NCI-H1436 treated with DMSO at 0.1 percent for 48 hours (cell line): ENCODE data around the gene ERI3.
"Not testable (repeated sequence)": the region's sequence is repeated elsewhere in the genome, so short reads cannot be mapped to it uniquely, and the experiment has no call there.

Source experiments
- DNase-seq: peaks from one replicate; lab custom pipeline; 2025; lab: John Stamatoyannopoulos, UW

ERI3 gene

GRCh38 chr1:44235808-44236207 is 119.2 kb downstream of the ERI3 start:
- DNase-seq, result no peak

DNA sequence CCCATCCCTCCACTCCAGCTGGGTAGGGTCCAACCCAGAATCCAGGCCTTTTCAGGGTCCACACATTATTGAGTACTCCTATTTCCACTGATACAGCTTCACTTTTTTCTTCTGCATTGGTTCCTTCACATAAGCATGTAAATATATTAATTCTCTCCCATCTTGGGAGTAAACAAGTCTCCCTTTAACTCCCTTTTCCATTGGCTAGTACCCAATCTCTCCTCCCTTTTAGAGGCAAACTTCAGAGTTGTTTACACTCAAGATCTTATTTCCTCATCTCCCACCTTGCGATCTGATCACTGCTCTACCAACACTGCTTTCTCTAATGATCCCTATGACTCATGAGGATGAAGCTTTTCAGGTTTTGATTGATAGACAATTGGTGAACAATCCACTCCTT is 121.5 kb downstream of the ERI3 start:
- no peak for DNase-seq

DNA sequence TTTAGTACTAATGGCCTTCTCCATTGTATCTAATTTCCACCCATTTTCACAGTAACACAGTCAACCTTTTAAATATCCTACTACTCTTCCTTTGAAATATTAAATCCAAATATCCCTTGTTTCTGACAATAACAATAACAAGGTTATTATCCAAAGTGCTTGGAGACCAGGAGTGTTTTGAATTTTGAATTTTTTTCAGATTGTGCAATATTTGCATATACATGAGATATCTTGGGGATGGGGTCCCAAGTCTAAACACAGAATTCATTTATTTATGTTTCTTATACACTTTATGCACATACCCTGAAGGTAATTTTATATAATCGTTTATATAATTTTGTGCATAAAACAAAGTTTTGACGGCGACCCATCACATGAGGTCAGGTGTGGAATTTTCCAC is 124.3 kb downstream of the ERI3 start:
- DNase-seq, result no peak

DNA sequence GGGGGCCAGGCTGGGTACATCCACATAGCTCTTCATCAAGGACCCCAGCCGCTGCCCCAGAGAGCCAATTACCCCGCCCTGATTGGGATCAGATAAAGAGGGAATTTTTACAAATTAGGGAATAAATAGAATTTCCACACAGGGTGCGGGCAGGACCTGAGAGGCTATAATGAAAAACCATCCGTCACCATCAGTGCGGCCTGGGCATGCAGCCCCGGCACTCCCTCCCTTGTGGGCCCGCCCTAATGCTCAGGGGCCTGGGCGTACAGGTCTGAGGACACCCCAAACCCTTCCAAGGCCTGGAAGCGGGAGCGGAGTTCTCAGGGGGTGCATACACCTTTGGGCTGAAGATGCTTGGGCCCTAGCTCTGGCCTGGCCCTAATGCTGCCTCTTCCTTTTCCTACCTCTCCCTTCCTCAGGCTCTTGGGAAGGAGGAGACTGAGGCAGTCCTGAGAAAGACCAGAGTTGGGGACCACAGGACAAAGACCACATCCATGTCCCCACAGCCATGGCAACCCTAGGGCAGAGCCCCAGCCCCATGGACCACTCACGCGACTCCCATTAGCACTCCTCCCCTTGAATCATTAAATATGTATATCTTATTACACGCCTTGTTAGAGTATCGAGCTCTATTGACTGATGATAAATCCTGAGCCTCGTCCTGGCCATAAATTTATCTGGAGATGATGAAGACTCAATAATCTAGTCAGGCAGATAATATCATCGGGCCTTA is 125.5 kb downstream of the ERI3 start:
- no peak for DNase-seq

DNA sequence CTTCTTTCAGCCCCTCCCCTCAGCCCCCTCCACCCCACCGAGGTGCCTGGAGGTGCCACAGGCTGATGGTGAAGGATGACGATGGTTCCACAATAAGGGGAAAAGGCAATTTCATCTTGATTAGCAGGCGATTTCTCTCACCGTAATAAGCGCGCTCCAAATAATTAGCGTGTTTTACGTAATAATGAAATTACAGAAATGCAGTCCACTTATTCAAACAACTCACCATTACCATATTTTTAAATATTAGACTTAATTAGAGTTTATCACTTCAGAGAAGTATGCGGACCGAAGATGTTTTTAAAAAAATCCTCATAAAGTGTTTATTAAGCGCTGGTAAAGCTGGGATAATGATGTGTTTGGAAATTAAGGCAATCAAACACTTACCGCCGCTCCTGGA is 126.8 kb downstream of the ERI3 start:
- no peak for DNase-seq

DNA sequence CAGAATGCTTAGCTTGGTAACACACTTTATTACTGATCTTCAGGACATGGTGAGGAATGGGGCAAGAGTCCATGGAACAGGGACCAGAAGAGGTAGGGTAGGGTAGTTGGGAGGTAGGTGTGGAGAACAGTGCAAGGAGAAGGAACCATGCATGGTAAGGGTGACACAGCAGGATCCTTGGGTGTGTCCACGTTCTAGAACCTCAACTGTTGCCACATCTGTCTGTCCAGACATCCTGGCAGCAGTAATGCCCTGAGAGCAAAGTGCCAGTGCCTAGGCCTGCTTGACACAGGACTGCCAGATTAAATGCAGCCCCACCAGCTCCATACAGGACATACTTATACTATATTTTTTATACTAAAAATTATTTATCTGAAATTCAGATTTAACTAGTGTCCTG is 127.8 kb downstream of the ERI3 start:
- no peak for DNase-seq

DNA sequence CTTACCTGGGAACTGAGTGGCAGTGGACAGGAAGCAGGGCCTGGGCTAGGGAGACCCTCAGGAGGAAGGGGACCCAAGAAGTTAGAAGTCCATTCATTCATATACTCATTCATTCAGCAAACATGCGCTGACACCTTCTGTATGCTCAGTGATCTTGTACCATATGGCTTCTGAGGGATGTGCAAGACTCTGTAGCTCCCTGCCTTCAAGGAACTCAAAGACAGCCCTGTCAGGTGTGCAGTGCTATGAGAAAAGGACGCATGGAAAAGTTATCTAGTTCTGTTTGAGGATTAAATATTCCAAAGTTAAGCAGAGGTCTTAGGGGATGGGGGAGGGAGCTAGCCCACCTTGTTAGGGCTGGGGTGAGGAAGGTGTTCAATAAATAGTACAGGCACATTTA is 129.3 kb downstream of the ERI3 start:
- no peak for DNase-seq

- no peak for DNase-seq
Measured at GRCh38 chr1:44223187-44223610, 131.9 kb downstream of the ERI3 start.

- DNase-seq, result no peak
Measured at GRCh38 chr1:44222397-44223186, 132.5 kb downstream of the ERI3 start.

DNA sequence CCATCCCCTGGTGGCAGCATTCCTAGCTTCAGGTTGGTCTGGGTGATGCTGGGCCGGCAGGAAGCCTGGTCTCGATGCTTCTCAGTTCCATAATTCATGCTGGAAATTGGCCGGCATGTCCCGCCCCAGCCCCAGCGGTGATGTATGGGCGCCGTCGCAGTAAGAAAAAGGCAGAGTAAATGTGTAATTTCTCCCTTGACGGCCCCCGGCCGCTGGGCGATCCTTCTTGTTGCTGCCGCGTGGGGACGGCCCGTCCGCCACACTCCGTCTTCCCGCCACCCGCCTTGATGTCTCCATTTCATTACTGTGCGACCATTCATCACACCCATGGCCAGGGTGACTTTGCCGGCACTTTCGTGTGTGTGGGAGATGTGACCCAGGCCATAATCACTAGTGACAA is 133.3 kb downstream of the ERI3 start:
- DNase-seq, result no peak

- DNase-seq, result no peak
Measured at GRCh38 chr1:44220755-44221154, 134.3 kb downstream of the ERI3 start.

DNA sequence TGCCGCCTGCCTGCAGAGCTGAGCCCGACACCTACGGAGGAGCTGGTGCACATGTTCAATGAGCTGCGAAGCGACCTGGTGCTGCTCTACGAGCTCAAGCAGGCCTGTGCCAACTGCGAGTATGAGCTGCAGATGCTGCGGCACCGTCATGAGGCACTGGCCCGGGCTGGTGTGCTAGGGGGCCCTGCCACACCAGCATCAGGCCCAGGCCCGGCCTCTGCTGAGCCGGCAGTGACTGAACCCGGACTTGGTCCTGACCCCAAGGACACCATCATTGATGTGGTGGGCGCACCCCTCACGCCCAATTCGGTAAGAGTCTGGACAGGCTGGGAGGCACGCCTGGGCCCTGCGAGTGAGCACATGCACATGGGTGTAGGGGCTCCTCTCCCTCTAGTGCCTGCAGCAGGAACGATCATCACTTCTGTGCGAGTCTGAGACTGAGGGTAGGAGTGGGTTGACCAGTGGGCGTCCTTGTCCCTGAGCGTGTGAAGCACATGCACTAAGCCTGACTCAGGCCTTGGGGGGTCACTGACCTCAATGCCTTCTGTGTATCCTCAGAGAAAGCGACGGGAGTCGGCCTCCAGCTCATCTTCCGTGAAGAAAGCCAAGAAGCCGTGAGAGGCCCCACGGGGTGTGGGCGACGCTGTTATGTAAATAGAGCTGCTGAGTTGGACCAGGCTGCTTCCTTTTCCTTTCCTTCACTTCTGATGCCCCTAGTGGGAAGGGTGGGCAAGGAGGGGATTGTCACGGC is 134.9 kb downstream of the ERI3 start:
- no peak for DNase-seq

DNA sequence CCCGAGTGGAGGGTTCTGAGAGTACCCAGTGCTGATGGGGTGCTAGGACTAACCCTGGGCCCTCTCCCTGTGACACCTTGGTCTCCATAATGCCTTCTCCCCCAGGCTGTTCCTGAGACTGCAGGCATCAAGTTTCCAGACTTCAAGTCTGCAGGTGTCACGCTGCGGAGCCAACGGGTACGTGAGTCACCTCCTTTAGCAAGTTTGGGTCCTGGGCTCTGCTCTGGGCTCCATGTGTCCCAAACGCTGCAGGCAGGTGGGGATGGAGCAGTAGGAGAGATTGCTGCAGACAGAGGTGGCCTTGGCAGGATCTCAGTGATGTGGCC is 135.8 kb downstream of the ERI3 start:
- DNase-seq, result no peak

DNA sequence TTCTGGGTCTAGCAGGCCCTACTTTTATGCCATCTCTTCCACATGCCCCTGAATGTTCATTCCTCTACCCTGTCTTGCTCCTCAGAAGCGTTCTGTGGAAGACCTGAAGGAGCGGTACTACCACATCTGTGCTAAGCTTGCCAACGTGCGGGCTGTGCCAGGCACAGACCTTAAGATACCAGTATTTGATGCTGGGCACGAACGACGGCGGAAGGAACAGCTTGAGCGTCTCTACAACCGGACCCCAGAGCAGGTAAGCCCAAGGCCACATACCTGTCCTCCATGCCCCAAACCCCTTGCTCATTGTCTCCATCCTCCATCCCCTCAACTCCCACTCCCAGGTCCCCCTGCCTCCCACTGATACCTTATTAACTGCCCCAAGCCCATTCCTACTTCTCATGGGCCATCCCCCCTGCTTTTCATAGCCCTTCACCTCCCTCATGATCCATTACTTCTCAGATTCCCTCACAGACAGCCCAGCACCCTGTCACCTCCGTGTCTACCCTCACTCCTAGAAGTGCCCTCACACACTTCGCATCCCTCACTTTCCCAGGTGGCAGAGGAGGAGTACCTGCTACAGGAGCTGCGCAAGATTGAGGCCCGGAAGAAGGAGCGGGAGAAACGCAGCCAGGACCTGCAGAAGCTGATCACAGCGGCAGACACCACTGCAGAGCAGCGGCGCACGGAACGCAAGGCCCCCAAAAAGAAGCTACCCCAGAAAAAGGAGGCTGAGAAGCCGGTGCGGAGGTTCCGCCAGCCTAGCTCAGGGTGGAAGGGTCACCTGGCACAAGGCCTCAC is 136.4 kb downstream of the ERI3 start:
- DNase-seq, result no peak

DNA sequence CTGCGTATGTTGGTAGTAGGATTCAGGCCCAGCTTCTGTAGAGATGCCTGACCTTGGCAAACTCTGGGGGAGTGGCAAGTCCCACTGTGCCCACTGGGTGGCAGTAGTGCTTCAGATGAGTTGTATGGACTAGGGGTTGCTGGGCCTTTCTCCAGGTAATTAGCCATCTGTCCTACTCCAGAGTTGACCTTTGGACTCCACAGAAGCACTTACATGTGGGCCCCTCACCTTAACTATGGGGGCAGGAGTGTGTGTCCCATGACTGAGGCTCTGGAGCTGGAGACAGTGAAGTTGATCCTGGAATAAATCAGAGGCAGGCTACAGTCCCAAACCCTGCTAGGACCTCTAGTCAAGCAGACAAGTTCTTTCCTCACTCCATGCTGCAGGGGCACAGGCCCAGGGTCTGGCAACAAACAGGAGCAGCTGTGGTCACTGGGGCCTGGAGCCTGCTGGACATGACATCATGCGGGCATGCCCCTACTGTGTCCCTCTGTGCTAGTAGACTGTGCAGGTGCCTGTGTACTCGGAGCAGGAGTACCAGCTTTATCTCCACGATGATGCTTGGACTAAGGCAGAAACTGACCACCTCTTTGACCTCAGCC is 137.1 kb downstream of the ERI3 start:
- DNase-seq, result no peak

GRCh38 chr1:44213222-44214112 is 141.6 kb downstream of the ERI3 start, which contains the start of gene DMAP1:
TSS of gene DMAP1 (plus strand) at chr1:44213471. CDS start at chr1:44213754, 283 bp downstream.
- DNase-seq, result peak; percentile 40

GRCh38 chr1:44212355-44213221 is 142.5 kb downstream of the ERI3 start:
- DNase-seq, result no peak

DNA sequence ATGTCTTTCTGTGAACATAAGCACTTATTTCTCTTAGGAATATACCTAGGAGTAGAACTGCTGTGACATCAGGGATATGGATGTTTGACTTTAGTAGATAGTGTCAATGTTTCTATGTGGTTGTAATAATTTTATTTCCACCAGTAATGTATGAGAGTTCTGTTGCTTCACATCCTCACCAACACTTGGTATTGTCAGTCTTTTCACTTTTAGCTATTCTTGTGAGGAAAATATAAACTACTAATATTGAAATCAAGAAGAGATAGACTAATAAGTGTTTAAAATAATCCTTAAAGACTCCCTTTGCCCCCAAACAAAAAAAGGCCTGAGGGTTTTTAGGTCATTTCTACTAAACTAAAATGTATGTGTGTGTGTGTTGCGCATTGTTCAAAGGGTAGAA is 144.5 kb downstream of the ERI3 start:
- no peak for DNase-seq

DNA sequence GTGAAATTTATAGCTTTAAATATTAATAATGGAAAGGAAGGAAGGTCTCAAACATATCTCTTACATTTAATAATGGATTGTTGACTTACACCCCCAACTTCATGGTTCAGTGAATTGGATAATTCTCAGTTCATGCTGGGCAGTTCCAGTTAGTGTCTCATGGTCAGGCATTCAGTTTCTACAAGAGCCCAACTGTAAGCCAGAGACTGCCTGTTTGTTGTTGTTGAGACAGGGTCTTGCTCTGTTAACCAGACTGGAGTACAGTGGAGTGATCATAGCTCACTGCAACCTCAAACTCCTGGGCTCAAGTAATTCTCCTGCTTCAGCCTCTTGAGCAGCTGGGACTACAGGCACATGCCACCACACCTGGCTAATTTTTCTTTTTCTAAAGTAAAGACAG is 146.8 kb downstream of the ERI3 start:
- DNase-seq, result no peak

- not testable (repeated sequence) for DNase-seq
Measured at GRCh38 chr1:44206545-44206944, 148.5 kb downstream of the ERI3 start.
